Gastroesophageal sphincter (tissue), 4 donors: ENCODE measurements around the gene OR2G2. TPM values are rescaled to one million over a fixed set of nuclear protein-coding genes. Genes with fewer than 3 reads are reported as not detected.

Source experiments
- ATAC-seq: fragments of 150-250 bp; one replicate; pipeline ENCODE4 v1.9.1; 2016; ENCODE audit warnings: mild to moderate bottlenecking, moderate library complexity
- H3K27ac ChIP-seq, 4 donors: fragments of 200-600 bp; sonication (generic) in 3 of 4; 1 replicate in 3 of 4; 2 replicates in 1 of 4; pipeline ENCODE4 v1.5.1; 2016 to 2019
- H3K27me3 ChIP-seq: fragments of 200-600 bp; sonication (generic); one replicate; pipeline ENCODE4 v1.5.1; 2019
- H3K36me3 ChIP-seq, 2 donors: fragments of 200-600 bp; sonication (generic); one replicate each; pipeline ENCODE4 v1.5.1; 2019; ENCODE audit warnings: control low read depth in 1 of 2
- H3K4me1 ChIP-seq, 3 donors: fragments of 200-600 bp; sonication (generic); 1 replicate in 2 of 3; 2 replicates in 1 of 3; pipeline ENCODE4 v1.5.1; 2016 to 2019; ENCODE audit warnings: control low read depth in 2 of 3
- H3K4me3 ChIP-seq, 2 donors: fragments of 200-600 bp; sonication (generic); one replicate each; pipeline ENCODE4 v1.5.1; 2019; ENCODE audit warnings: mild to moderate bottlenecking in 1 of 2, moderate library complexity in 1 of 2
- H3K9me3 ChIP-seq, 3 donors: fragments of 200-600 bp; sonication (generic); one replicate each; pipeline ENCODE4 v1.5.1; 2017 to 2019; ENCODE audit warnings: control low read depth in 2 of 3
- EP300 ChIP-seq: sonication (generic); formaldehyde crosslinking; IDR thresholded peaks from one replicate; pipeline ENCODE4 v1.6.1; 2017; ENCODE audit warnings: antibody characterized with exemption, mild to moderate bottlenecking
- POLR2A ChIP-seq, 2 donors: fragments of 450-650 bp; IDR thresholded peaks; one replicate each; pipeline ENCODE4 v1.6.1; 2017; ENCODE audit warnings: antibody characterized with exemption in 2 of 2, mild to moderate bottlenecking in 2 of 2, moderate library complexity in 1 of 2
- POLR2AphosphoS5 ChIP-seq: sonication (generic); formaldehyde crosslinking; IDR thresholded peaks from one replicate; pipeline ENCODE4 v1.6.1; 2017; ENCODE audit warnings: antibody characterized with exemption
- WGBS, 2 donors: methylation state at CpG; one replicate each; pipeline ENCODE4 v1.1.5; 2018; ENCODE audit warnings: low coverage in 1 of 2; 5-methylcytosine and 5-hydroxymethylcytosine counted together
- total RNA-seq, 4 donors: library from RNA; depleted of rRNA; stranded (reverse); fragments of >200 nt; gene quantifications; one replicate each; pipeline ENCODE4 v1.1.0, GENCODE V29; 2016
- TF ChIP-seq, protein P1 (sequence below), 4 experiments: fragments of 200-600 bp in 2 of 4; fragments of 450-650 bp in 2 of 4; sonication (generic) in 1 of 4; IDR thresholded peaks; one replicate each; pipeline ENCODE4 v1.5.1; 2017 to 2019; ENCODE audit warnings: antibody characterized with exemption in 4 of 4, mild to moderate bottlenecking in 2 of 4, moderate library complexity in 2 of 4

OR2G2 gene, protein sequence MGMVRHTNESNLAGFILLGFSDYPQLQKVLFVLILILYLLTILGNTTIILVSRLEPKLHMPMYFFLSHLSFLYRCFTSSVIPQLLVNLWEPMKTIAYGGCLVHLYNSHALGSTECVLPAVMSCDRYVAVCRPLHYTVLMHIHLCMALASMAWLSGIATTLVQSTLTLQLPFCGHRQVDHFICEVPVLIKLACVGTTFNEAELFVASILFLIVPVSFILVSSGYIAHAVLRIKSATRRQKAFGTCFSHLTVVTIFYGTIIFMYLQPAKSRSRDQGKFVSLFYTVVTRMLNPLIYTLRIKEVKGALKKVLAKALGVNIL
- not detected for total RNA-seq

GRCh38 chr1:247588060-247588459, at the start of gene OR2G2:
OR2G2 (plus strand) TSS chr1:247588360; CDS start chr1:247588360, 0 bp downstream.
- Histone ChIP-seq H3K27ac (no peak within 1 kb of the TSS), H3K4me1 (no peaks in the 10 kb centered on the region), H3K9me3 (peaks cover 0 to 7% (median 0%) of the 10 kb centered on the region in 3 donors), H3K4me3 (no peak within 1 kb of the TSS), H3K27me3 (no peaks in the 10 kb centered on the region), H3K36me3 (no peaks in the 10 kb centered on the region)
- no peak for ATAC-seq
- WGBS, 2 donors: 75 to 91% methylated on average over 2 of the region's 2 CpGs
- TF ChIP-seq, protein P1, sequence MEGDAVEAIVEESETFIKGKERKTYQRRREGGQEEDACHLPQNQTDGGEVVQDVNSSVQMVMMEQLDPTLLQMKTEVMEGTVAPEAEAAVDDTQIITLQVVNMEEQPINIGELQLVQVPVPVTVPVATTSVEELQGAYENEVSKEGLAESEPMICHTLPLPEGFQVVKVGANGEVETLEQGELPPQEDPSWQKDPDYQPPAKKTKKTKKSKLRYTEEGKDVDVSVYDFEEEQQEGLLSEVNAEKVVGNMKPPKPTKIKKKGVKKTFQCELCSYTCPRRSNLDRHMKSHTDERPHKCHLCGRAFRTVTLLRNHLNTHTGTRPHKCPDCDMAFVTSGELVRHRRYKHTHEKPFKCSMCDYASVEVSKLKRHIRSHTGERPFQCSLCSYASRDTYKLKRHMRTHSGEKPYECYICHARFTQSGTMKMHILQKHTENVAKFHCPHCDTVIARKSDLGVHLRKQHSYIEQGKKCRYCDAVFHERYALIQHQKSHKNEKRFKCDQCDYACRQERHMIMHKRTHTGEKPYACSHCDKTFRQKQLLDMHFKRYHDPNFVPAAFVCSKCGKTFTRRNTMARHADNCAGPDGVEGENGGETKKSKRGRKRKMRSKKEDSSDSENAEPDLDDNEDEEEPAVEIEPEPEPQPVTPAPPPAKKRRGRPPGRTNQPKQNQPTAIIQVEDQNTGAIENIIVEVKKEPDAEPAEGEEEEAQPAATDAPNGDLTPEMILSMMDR (IDR thresholded peaks at IDR 0.05): no peak
- TF ChIP-seq POLR2AphosphoS5: no peak
- TF ChIP-seq POLR2A (IDR thresholded peaks at IDR 0.05): no peak
- no peak for TF ChIP-seq EP300

DNA sequence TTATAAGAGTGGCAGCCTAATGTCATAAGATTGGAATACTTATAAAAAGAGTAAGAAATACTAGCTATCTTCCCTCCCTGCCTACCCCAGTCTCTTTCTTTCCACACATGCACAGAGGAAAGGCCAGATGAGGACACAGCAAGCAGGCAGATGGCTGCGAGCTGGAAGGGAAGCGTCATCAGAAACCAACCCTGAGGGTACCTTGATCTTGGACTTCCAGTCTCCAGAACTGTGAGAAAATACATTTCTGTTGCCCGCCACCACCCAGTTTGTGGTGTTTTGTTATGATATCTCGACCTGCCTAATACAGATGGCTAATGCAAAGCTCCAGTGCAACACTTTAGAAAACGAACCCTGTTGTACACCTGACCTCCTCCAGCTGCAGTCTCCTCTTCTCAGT, 49.6 kb upstream of the OR2G2 start:
- no peak overlapping the region for H3K4me3 ChIP-seq
- 84% methylated on average over 3 of the region's 5 CpGs; no CpG with 5 or more reads in 1 of the 2 donors for WGBS, 2 donors
- H3K9me3 ChIP-seq: no peaks in the 10 kb centered on the region
- no peak for TF ChIP-seq POLR2A (IDR thresholded peaks at IDR 0.05)
- no peak for TF ChIP-seq POLR2AphosphoS5
- TF ChIP-seq, protein P1 (IDR thresholded peaks at IDR 0.05): no peak
- TF ChIP-seq EP300: no peak
- no peaks in the 10 kb centered on the region for H3K4me1 ChIP-seq
- no peaks in the 10 kb centered on the region for H3K36me3 ChIP-seq
- H3K27ac ChIP-seq: no peak overlapping the region
- ATAC-seq: no peak
- no peaks in the 10 kb centered on the region for H3K27me3 ChIP-seq

DNA sequence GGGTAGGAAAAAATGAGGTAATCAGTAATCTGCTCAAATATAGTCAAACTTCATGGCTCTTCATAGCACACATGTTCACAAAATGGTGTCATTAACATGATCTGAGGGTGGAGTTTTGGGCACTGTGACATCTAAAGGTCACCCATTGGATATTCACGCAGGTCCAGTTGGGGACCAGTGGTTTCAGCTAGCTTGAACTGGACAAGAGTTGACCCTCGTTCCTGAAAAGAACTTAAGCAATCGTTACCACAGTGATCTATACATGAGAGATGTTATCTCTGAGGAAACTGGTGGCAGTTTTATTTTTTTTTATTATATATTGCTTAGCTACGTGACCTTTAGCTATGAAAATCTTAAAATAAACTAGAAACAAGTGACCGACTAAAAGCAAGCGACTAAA, 48.9 kb upstream of the OR2G2 start:
- no peaks in the 10 kb centered on the region for H3K36me3 ChIP-seq
- no peaks in the 10 kb centered on the region for H3K27me3 ChIP-seq
- no peak overlapping the region for H3K27ac ChIP-seq
- TF ChIP-seq POLR2AphosphoS5 (no peak), POLR2A (IDR thresholded peaks at IDR 0.05) (no peak), EP300 (no peak)
- TF ChIP-seq, protein P1 (IDR thresholded peaks at IDR 0.05): no peak
- no peak for ATAC-seq
- H3K9me3 ChIP-seq: no peaks in the 10 kb centered on the region
- WGBS, 2 donors: 70 to 78% methylated on average over 6 of the region's 6 CpGs
- H3K4me1 ChIP-seq: no peaks in the 10 kb centered on the region
- H3K4me3 ChIP-seq: no peak overlapping the region

DNA sequence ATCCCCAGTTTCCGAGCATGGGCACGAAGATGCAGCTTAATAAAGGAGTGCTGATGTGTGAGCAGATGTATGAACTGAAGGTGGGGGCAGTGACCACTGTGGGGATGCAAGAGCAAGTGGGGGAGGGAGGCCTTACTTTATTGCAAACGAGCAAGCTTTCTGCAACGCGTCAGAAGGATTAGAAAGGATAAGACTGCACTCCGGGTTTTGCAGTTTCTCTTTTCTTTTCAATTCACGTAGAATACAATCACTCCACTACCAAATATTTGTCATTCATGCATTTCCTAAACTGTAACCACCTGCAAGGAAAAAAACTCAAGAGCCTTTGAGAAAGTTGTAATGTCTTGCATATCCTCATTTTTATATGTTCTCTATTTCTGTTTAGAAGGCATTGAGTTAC, 47.6 kb upstream of the OR2G2 start:
- ATAC-seq: no peak
- Histone ChIP-seq H3K4me3 (no peak overlapping the region), H3K27ac (no peak overlapping the region)

More for the DNA sequence above, 47.6 kb upstream of the OR2G2 start:
- TF ChIP-seq, protein P1 (IDR thresholded peaks at IDR 0.05): no peak
- TF ChIP-seq POLR2A (IDR thresholded peaks at IDR 0.05) (no peak), EP300 (no peak), POLR2AphosphoS5 (no peak)
- no peaks in the 10 kb centered on the region for H3K36me3 ChIP-seq
- WGBS, 2 donors: 37 to 42% methylated on average over 5 to 6 of the region's 7 CpGs
- no peaks in the 10 kb centered on the region for H3K4me1 ChIP-seq
- no peaks in the 10 kb centered on the region for H3K27me3 ChIP-seq
- H3K9me3 ChIP-seq: no peaks in the 10 kb centered on the region
